Neural cell (in vitro differentiated cells): ENCODE data around the gene DSCAM. TPM values are rescaled to one million over a fixed set of nuclear protein-coding genes. Genes with fewer than 3 reads are reported as not detected.

ENCODE experiments used
- H2AFZ ChIP-seq: fragments of 200-600, 300-800 bp; sonication (generic), shearing (Covaris generic); 2 replicates; pipeline ENCODE4 v1.6.0; 2014; ENCODE audit warnings: low read depth, mild to moderate bottlenecking, antibody characterized with exemption, low read length, moderate library complexity
- H3F3A ChIP-seq: fragments of 200-600 bp; shearing (Covaris generic); 2 replicates; pipeline ENCODE4 v1.6.1; 2016; ENCODE audit warnings: mild to moderate bottlenecking, moderate library complexity, mixed read lengths, antibody characterized with exemption, low read length; ENCODE audit not compliant: insufficient read depth, poor library complexity, severe bottlenecking
- H3K27ac ChIP-seq: fragments of 200-600, 300-800 bp; sonication (generic), shearing (Covaris generic); 2 replicates; pipeline ENCODE4 v1.5.1; 2014; ENCODE audit warnings: mild to moderate bottlenecking, low read length, moderate library complexity
- H3K27me3 ChIP-seq: fragments of 300-800, 200-600 bp; sonication (generic), shearing (Covaris generic); 2 replicates; pipeline ENCODE4 v1.6.0; 2014; ENCODE audit warnings: mild to moderate bottlenecking, low read depth, low read length, moderate library complexity; ENCODE audit not compliant: insufficient read depth
- H3K36me3 ChIP-seq: fragments of 300-800, 200-600 bp; sonication (generic), shearing (Covaris generic); 2 replicates; pipeline ENCODE4 v1.5.1; 2014; ENCODE audit warnings: mild to moderate bottlenecking, antibody characterized with exemption, low read length, moderate library complexity; ENCODE audit not compliant: insufficient read depth
- H3K4me2 ChIP-seq: fragments of 300-800, 200-600 bp; sonication (generic), shearing (Covaris generic); 2 replicates; pipeline ENCODE4 v1.6.0; 2014; ENCODE audit warnings: mild to moderate bottlenecking, low read length
- H3K4me3 ChIP-seq: fragments of 300-800, 200-600 bp; sonication (generic), shearing (Covaris generic); 2 replicates; pipeline ENCODE4 v1.5.1; 2014; ENCODE audit warnings: mild to moderate bottlenecking, low read length, moderate library complexity
- H3K79me2 ChIP-seq: fragments of 200-600 bp; shearing (Covaris generic); replicated peaks from 2 replicates; pipeline ENCODE4 v1.6.0; 2014; ENCODE audit warnings: mild to moderate bottlenecking, low read length, moderate library complexity; ENCODE audit not compliant: insufficient read depth
- H3K9ac ChIP-seq: fragments of 300-800, 200-600 bp; sonication (generic), shearing (Covaris generic); 2 replicates; pipeline ENCODE4 v1.6.1; 2016; ENCODE audit warnings: mild to moderate bottlenecking, low read length, mixed read lengths
- H3K9me2 ChIP-seq: fragments of 200-600 bp; shearing (Covaris generic); 2 replicates; pipeline ENCODE4 v1.6.1; 2016; ENCODE audit warnings: mild to moderate bottlenecking, low read length, mixed read lengths; ENCODE audit not compliant: insufficient read depth
- H3K9me3 ChIP-seq: fragments of 200-600, 300-800 bp; sonication (generic), shearing (Covaris generic); 2 replicates; pipeline ENCODE4 v1.6.1; 2016; ENCODE audit warnings: mild to moderate bottlenecking, mixed run types, low read length, moderate library complexity, mixed read lengths
- H4K20me1 ChIP-seq: fragments of 200-600 bp; shearing (Covaris generic); 2 replicates; pipeline ENCODE4 v1.6.1; 2016; ENCODE audit warnings: mild to moderate bottlenecking, mixed run types; ENCODE audit not compliant: insufficient read depth
- CTCF ChIP-seq: fragments of 450-650 bp; IDR thresholded peaks from 2 replicates; pipeline ENCODE4 v1.5.1; 2014; ENCODE audit warnings: antibody characterized with exemption, mild to moderate bottlenecking, moderate library complexity; ENCODE audit not compliant: poor library complexity, severe bottlenecking
- EP300 ChIP-seq: fragments of 450-650 bp; conservative IDR thresholded peaks from 2 replicates; pipeline ENCODE4 v1.6.1; 2014; ENCODE audit warnings: antibody characterized with exemption, mild to moderate bottlenecking, moderate library complexity; ENCODE audit not compliant: poor library complexity, severe bottlenecking
- EZH2 ChIP-seq: fragments of 200-600, 300-800 bp; shearing (Covaris generic), sonication (generic); IDR thresholded peaks from 2 replicates; pipeline ENCODE4 v1.6.1; 2014; ENCODE audit warnings: antibody characterized with exemption, low read length, borderline replicate concordance, mild to moderate bottlenecking; ENCODE audit not compliant: insufficient read depth, poor library complexity, severe bottlenecking
- MXI1 ChIP-seq: fragments of 450-650 bp; conservative IDR thresholded peaks from 2 replicates; pipeline ENCODE4 v1.6.1; 2014; ENCODE audit warnings: antibody characterized with exemption, mild to moderate bottlenecking; ENCODE audit not compliant: poor library complexity, severe bottlenecking
- POLR2AphosphoS5 ChIP-seq: IDR thresholded peaks from 2 replicates; pipeline ENCODE4 v1.6.1; 2012
- RAD21 ChIP-seq: fragments of 450-650 bp; conservative IDR thresholded peaks from 2 replicates; pipeline ENCODE4 v1.6.1; 2014; ENCODE audit warnings: antibody characterized with exemption, mild to moderate bottlenecking, moderate library complexity
- SMC3 ChIP-seq: fragments of 450-650 bp; conservative IDR thresholded peaks from 2 replicates; pipeline ENCODE4 v1.6.1; 2014; ENCODE audit warnings: antibody characterized with exemption, mild to moderate bottlenecking, moderate library complexity; ENCODE audit not compliant: poor library complexity
- TAF1 ChIP-seq: IDR thresholded peaks from 2 replicates; pipeline ENCODE4 v1.6.1; 2012; ENCODE audit warnings: low read depth
- polyA plus RNA-seq: library from polyadenylated mRNA; depleted of rRNA; stranded (reverse); fragments of >200 nt; gene quantifications from 2 replicates; pipeline ENCODE4 v1.2.3, GENCODE V29; 2014
- TF ChIP-seq, protein P1 (sequence below): IDR thresholded peaks from 2 replicates; pipeline ENCODE4 v1.6.1; 2012; ENCODE audit warnings: borderline replicate concordance

Gene DSCAM
- polyA plus RNA-seq, 1 donor from 2014 or later: 5.3 TPM

DNA sequence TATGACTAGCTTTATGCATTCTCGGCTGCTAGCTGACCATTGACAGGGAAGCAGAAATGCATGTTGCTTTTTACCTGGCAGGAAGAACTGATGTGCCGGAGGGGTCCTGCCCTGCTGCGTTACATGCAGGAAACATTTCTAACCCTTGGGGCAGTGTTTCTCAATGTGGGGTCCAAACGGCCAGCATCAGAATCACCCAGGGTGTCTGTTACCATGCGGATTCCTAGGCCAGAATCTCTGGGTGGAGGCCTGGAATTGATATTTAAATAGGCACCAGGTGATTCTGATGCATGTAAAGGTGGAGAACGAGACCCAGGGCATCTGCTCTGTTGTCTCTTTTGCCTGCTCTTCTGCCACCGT lies 797.0 kb downstream of the DSCAM start:
- Histone ChIP-seq H3K4me2 (no peak overlapping the region), H3K79me2 (no peaks in the 10 kb centered on the region), H3F3A (no peaks in the 10 kb centered on the region), H3K9me3 (no peaks in the 10 kb centered on the region), H3K27ac (no peak overlapping the region), H2AFZ (no peak overlapping the region), H4K20me1 (no peaks in the 10 kb centered on the region), H3K36me3 (no peaks in the 10 kb centered on the region), H3K9ac (no peak overlapping the region), H3K27me3 (no peaks in the 10 kb centered on the region), H3K9me2 (no peaks in the 10 kb centered on the region), H3K4me3 (no peak overlapping the region)
- TF ChIP-seq, protein P1, sequence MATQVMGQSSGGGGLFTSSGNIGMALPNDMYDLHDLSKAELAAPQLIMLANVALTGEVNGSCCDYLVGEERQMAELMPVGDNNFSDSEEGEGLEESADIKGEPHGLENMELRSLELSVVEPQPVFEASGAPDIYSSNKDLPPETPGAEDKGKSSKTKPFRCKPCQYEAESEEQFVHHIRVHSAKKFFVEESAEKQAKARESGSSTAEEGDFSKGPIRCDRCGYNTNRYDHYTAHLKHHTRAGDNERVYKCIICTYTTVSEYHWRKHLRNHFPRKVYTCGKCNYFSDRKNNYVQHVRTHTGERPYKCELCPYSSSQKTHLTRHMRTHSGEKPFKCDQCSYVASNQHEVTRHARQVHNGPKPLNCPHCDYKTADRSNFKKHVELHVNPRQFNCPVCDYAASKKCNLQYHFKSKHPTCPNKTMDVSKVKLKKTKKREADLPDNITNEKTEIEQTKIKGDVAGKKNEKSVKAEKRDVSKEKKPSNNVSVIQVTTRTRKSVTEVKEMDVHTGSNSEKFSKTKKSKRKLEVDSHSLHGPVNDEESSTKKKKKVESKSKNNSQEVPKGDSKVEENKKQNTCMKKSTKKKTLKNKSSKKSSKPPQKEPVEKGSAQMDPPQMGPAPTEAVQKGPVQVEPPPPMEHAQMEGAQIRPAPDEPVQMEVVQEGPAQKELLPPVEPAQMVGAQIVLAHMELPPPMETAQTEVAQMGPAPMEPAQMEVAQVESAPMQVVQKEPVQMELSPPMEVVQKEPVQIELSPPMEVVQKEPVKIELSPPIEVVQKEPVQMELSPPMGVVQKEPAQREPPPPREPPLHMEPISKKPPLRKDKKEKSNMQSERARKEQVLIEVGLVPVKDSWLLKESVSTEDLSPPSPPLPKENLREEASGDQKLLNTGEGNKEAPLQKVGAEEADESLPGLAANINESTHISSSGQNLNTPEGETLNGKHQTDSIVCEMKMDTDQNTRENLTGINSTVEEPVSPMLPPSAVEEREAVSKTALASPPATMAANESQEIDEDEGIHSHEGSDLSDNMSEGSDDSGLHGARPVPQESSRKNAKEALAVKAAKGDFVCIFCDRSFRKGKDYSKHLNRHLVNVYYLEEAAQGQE: no peak
- no peak for TF ChIP-seq MXI1
- TF ChIP-seq EZH2: no peak
- no peak for TF ChIP-seq TAF1
- no peak for TF ChIP-seq POLR2AphosphoS5
- TF ChIP-seq EP300: no peak
- no peak for TF ChIP-seq CTCF
- no peak for TF ChIP-seq RAD21
- TF ChIP-seq SMC3: no peak

- Histone ChIP-seq H3K79me2 (no peaks in the 10 kb centered on the region), H3K4me2 (no peak overlapping the region), H3K36me3 (no peaks in the 10 kb centered on the region), H3K9me3 (no peaks in the 10 kb centered on the region), H3K27me3 (no peaks in the 10 kb centered on the region), H2AFZ (no peak overlapping the region), H3K27ac (no peak overlapping the region), H3K4me3 (no peak overlapping the region), H4K20me1 (no peaks in the 10 kb centered on the region), H3K9me2 (no peaks in the 10 kb centered on the region), H3F3A (no peaks in the 10 kb centered on the region), H3K9ac (no peak overlapping the region)
- no peak for TF ChIP-seq TAF1
- TF ChIP-seq, protein P1: no peak
- no peak for TF ChIP-seq RAD21
- TF ChIP-seq SMC3: no peak
- TF ChIP-seq POLR2AphosphoS5: no peak
- no peak for TF ChIP-seq EZH2
- TF ChIP-seq EP300: no peak
- TF ChIP-seq MXI1: no peak
- no peak for TF ChIP-seq CTCF
Measured at GRCh38 chr21:40049031-40049930, 797.7 kb downstream of the DSCAM start.
